Choroid plexus epithelial cell (primary cell): Measurements from ENCODE around the gene CCNJL.
"Not testable (repeated sequence)": the region's sequence is repeated elsewhere in the genome, so short reads cannot be mapped to it uniquely, and the experiment has no call there.

Experiments used
- DNase-seq: peaks from one replicate; pipeline ENCODE4 v3.0.0-alpha.2; 2010; ENCODE audit warnings: low read depth
- H3K4me3 ChIP-seq: 2 replicates; pipeline ENCODE4 v1.5.1; 2011; ENCODE audit warnings: low read depth, mild to moderate bottlenecking, control low read depth, low read length, moderate library complexity
- CTCF ChIP-seq: conservative IDR thresholded peaks from 2 replicates; pipeline ENCODE4 v1.5.1; 2011; ENCODE audit warnings: low read depth, mild to moderate bottlenecking, control low read depth, inconsistent platforms, low read length, moderate library complexity

The CCNJL gene

GRCh38 chr5:160259341-160259740 lies 53.0 kb downstream of the CCNJL start:
- DNase-seq = no peak
- no peak overlapping the region for H3K4me3 ChIP-seq
- no peak for TF ChIP-seq CTCF

GRCh38 chr5:160254706-160255105 lies 57.7 kb downstream of the CCNJL start:
- no peak for TF ChIP-seq CTCF
- no peak for DNase-seq
- H3K4me3 ChIP-seq = no peak overlapping the region

- H3K4me3 ChIP-seq = no peak overlapping the region
- no peak for TF ChIP-seq CTCF
- no peak for DNase-seq
Observed at GRCh38 chr5:160253441-160253840, 58.9 kb downstream of the CCNJL start.

- no peak for TF ChIP-seq CTCF
- H3K4me3 ChIP-seq = no peak overlapping the region
- no peak for DNase-seq
Observed at GRCh38 chr5:160252916-160253315, 59.4 kb downstream of the CCNJL start.

GRCh38 chr5:160251406-160252155 lies 60.8 kb downstream of the CCNJL start:
- no peak for DNase-seq
- no peak for TF ChIP-seq CTCF
- no peak overlapping the region for H3K4me3 ChIP-seq

GRCh38 chr5:160250826-160251225 lies 61.5 kb downstream of the CCNJL start:
- H3K4me3 ChIP-seq = no peak overlapping the region
- TF ChIP-seq CTCF = no peak
- no peak for DNase-seq

- TF ChIP-seq CTCF = no peak
- no peak for DNase-seq
- no peak overlapping the region for H3K4me3 ChIP-seq
Observed at GRCh38 chr5:160250226-160250625, 62.1 kb downstream of the CCNJL start.

- H3K4me3 ChIP-seq, DNase-seq: not testable (repeated sequence)
Observed at GRCh38 chr5:160249570-160249969, 62.8 kb downstream of the CCNJL start.
